ENCODE measurements around the gene PCDHGA3. TPM values are rescaled to one million over a fixed set of nuclear protein-coding genes. Genes with fewer than 3 reads are reported as not detected.
A peak's percentile ranks its signal among the peaks of the same experiment; 100 is the strongest.
"Not testable (repeated sequence)": the region's sequence is repeated elsewhere in the genome, so short reads cannot be mapped to it uniquely, and the experiment has no call there.

The PCDHGA3 gene
- total RNA-seq, 1 experiment from 2014 or later = not detected

DNA sequence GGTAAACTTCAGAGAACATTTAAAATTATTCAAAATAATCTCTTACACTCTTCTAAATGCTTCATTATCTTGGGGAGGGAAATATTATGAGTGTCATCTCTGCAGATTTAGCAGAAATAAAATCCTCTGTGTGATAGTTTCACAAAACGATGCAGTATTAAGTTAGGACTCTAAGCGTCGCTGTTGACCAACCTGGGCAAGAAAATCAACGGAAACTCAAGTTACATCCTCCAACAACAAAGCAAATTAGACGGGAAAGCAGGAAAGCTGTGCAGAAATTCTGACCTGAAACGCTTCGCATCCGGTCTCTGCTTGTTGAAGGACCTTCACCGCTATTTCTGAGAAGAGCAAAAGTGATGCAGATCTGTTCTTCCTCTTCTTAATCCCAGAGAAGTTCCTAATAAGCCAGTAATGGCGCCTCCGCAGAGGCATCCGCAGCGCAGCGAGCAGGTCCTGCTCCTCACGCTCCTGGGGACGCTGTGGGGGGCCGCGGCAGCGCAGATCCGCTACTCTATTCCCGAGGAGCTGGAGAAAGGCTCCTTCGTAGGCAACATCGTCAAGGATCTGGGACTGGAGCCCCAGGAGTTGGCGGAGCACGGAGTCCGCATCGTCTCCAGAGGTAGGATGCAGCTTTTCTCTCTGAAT lies 30.2 kb downstream of the PCDHGA3 start, which contains the start of gene PCDHGA6:
Gene PCDHGA6 (plus strand): TSS at position 219 of the 645 bp plus-strand sequence. CDS start 193 bp downstream, at position 412.
- DNase-seq (ENCODE audit: low spot score) = peak; percentile 45
- in situ Hi-C loops (cut with HindIII; ENCODE audit: low sequenced_read_pairs) = no loop called here

DNA sequence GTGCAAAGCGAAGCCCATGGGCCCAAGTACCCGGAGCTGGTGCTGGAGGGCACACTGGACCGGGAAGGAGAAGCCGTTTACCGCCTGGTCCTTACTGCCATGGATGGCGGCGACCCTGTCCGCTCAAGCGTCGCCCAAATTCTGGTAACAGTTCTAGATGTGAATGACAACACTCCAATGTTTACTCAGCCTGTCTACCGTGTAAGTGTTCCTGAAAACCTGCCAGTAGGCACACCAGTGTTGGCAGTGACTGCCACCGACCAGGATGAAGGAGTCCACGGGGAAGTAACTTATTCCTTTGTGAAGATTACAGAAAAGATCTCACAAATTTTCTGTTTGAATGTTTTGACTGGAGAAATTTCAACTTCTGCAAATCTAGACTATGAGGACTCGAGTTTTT lies 31.0 kb downstream of the PCDHGA3 start:
- no peak for DNase-seq (ENCODE audit: low spot score)
- in situ Hi-C loops (cut with HindIII; ENCODE audit: low sequenced_read_pairs) = no loop called here

DNA sequence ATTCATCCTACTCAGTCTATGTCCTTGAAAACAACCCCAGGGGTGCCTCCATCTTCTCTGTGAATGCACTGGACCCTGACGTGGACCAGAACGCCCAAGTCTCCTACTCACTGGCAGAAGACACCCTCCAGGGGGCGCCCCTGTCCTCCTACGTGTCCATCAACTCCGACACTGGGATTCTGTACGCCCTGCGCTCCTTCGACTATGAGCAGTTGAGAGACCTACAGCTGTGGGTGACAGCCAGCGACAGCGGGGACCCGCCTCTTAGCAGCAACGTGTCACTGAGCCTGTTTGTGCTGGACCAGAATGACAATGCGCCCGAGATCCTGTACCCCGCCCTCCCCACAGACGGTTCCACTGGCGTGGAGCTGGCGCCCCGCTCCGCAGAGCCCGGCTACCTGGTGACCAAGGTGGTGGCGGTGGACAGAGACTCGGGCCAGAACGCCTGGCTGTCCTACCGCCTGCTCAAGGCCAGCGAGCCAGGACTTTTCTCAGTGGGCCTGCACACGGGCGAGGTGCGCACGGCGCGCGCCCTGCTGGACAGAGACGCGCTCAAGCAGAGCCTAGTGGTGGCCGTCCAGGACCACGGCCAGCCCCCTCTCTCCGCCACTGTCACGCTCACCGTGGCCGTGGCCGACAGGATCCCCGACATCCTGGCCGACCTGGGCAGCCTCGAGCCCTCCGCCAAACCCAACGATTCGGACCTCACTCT lies 32.0 kb downstream of the PCDHGA3 start:
- in situ Hi-C loops (cut with HindIII; ENCODE audit: low sequenced_read_pairs); DNase-seq (ENCODE audit: low spot score): not testable (repeated sequence)

DNA sequence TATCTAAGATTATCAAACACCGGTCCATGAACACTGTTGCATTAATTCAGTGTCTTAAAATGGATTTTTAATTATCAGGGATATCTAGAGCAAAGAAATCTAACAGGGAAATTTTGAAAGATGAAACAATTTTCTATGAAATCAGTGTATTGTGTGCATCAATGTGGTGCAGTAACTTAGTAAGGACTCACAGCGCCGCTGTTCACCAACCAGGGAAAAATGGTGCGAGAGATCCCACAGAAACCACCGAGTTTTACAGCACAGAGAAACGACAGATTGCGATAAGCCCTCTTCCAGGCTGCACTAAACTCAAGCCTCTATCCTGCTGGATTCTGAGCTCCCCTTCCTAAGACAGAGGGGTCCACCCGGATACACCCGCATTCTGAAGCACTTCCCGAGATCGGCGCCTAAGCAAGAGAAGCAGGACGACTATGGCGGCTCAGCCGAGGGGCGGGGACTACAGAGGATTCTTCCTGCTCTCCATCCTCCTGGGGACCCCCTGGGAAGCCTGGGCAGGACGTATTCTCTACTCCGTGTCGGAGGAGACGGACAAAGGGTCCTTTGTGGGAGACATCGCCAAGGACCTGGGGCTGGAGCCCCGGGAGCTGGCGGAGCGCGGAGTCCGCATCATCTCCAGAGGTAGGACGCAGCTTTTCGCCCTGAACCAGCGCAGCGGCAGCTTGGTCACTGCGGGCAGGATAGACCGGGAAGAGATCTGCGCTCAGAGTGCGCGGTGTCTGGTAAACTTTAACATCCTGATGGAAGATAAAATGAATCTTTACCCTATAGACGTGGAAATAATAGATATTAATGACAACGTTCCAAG lies 39.1 kb downstream of the PCDHGA3 start, which contains the start of gene PCDHGA7:
Gene PCDHGA7 (plus strand): TSS at position 274 of the 826 bp plus-strand sequence. CDS start 158 bp downstream, at position 432.
- no peak for DNase-seq (ENCODE audit: low spot score)
- in situ Hi-C loops (cut with HindIII; ENCODE audit: low sequenced_read_pairs) = no loop called here

DNA sequence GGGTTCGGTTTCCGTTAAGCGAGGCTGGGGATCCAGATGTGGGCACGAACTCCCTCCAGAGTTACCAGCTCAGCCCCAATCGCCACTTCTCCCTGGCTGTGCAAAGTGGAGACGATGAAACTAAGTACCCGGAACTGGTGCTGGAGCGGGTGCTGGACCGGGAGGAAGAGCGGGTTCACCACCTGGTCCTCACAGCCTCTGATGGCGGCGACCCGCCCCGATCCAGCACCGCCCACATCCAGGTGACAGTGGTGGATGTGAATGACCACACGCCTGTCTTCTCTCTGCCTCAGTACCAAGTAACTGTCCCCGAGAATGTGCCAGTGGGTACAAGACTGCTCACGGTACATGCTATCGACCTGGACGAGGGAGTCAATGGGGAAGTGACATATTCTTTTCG lies 39.7 kb downstream of the PCDHGA3 start:
- in situ Hi-C loops (cut with HindIII; ENCODE audit: low sequenced_read_pairs) = no loop called here
- DNase-seq (ENCODE audit: low spot score) = no peak

DNA sequence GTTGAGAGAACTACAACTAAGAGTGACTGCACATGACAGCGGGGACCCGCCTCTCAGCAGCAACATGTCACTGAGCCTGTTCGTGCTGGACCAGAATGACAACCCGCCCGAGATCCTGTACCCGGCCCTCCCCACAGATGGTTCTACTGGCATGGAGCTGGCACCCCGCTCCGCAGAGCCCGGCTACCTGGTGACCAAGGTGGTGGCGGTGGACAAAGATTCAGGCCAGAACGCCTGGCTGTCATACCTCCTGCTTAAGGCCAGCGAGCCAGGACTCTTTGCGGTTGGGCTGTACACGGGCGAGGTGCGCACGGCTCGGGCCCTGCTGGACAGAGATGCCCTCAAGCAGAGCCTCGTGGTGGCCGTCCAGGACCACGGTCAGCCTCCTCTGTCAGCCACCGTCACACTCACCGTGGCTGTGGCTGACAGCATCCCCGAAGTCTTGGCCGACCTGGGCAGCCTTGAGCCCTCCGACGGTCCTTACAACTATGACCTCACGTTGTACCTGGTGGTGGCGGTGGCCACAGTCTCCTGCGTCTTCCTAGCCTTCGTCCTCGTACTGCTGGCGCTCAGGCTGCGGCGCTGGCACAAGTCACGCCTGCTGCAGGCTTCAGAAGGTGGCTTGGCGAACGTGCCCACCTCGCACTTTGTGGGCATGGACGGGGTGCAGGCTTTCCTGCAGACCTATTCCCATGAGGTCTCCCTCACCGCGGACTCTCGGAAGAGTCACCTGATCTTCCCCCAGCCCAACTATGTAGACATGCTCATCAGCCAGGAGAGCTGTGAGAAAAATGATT lies 41.0 kb downstream of the PCDHGA3 start:
- no peak for DNase-seq (ENCODE audit: low spot score)
- in situ Hi-C loops (cut with HindIII; ENCODE audit: low sequenced_read_pairs) = no loop called here

DNA sequence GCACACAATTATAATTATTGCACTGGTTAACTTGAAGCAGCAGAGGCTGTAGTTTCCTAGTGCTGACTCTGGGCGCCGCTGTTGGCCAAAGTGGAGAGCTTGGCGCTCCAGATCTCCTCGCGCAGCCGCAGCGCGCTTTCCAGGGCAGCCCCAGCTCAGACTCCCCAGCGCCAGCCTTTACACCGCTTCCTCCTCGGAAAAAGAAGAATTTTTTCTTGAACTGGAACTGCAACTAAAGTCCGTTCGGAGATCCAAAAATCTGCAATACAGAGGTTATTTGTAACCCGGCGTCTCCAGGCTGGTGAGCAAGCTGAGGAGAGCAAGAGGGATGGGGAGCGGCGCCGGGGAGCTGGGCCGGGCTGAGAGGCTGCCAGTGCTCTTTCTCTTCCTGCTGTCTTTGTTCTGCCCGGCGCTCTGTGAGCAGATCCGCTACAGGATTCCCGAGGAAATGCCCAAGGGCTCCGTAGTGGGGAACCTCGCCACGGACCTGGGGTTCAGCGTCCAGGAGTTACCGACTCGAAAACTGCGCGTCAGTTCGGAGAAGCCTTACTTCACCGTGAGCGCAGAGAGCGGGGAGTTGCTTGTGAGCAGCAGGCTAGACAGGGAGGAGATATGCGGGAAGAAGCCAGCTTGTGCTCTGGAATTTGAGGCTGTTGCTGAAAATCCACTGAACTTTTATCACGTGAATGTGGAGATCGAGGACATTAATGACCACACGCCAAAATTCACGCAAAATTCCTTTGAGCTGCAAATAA lies 44.1 kb downstream of the PCDHGA3 start, which contains the start of gene PCDHGB4:
Gene PCDHGB4 (plus strand): TSS at position 142 of the 755 bp plus-strand sequence. CDS start 187 bp downstream, at position 329.
- DNase-seq (ENCODE audit: low spot score); in situ Hi-C loops (cut with HindIII; ENCODE audit: low sequenced_read_pairs): not testable (repeated sequence)

DNA sequence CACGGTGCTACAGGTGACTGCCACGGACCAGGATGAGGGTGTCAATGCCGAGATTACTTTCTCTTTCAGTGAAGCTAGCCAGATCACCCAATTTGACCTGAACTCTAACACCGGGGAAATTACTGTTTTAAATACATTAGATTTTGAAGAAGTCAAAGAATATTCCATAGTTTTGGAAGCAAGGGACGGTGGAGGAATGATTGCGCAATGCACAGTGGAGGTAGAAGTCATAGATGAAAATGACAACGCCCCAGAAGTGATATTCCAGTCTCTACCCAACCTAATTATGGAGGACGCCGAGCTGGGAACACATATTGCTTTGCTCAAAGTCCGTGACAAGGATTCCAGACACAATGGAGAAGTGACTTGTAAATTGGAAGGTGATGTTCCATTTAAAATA lies 45.0 kb downstream of the PCDHGA3 start:
- in situ Hi-C loops (cut with HindIII; ENCODE audit: low sequenced_read_pairs) = no loop called here
- DNase-seq (ENCODE audit: low spot score) = no peak

DNA sequence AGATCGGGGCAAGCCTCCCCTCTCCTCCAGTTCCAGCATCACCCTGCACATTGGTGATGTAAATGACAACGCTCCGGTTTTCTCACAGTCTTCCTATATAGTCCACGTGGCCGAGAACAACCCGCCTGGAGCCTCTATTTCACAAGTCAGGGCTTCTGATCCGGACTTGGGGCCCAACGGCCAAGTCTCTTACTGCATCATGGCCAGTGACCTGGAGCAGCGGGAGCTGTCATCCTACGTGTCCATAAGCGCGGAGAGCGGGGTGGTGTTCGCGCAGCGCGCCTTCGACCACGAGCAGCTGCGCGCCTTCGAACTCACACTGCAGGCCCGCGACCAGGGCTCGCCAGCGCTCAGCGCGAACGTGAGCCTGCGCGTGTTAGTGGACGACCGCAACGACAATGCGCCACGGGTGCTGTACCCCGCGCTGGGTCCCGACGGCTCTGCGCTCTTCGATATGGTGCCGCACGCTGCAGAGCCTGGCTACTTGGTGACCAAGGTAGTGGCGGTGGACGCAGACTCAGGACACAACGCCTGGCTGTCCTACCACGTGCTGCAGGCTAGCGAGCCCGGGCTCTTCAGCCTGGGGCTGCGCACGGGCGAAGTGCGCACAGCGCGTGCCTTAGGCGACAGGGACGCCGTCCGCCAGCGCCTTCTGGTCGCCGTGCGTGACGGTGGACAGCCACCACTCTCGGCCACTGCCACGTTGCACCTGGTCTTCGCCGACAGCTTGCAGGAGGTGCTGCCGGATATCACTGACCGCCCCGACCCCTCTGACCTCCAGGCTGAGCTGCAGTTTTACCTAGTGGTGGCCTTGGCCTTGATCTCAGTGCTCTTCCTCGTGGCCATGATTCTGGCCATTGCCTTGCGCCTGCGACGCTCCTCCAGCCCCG lies 45.8 kb downstream of the PCDHGA3 start:
- in situ Hi-C loops (cut with HindIII; ENCODE audit: low sequenced_read_pairs) = no loop called here
- DNase-seq (ENCODE audit: low spot score) = no peak

DNA sequence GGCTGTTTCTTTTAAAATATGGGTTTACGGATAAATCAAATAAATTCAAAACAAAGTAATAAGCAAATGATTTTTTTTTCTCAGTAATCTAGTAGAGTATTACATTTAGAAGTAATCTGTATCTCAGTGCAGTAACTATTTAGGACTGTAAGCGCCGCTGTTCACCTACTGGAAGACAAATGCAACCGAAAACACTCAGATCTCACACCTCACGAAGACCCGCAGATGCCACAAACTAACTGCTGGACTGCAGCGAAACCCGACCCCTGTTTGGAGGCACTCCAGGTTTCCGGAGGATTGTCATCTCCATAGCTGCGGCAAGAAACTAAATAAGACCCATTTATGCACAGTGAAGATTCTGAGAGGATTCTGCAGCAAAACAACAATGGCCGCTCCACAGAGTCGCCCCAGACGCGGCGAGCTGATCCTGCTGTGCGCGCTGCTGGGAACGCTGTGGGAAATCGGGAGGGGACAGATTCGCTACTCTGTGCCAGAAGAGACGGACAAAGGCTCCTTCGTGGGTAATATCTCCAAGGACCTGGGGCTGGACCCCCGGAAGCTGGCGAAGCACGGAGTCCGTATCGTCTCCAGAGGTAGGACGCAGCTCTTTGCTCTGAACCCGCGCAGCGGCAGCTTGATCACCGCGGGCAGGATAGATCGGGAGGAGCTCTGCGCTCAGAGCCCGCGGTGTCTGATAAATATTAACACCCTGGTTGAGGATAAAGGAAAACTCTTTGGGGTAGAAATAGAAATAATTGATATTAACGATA lies 49.0 kb downstream of the PCDHGA3 start, which contains the start of gene PCDHGA8:
Gene PCDHGA8 (plus strand): TSS at position 205 of the 770 bp plus-strand sequence. CDS start 181 bp downstream, at position 386.
- in situ Hi-C loops (cut with HindIII; ENCODE audit: low sequenced_read_pairs) = no loop called here
- no peak for DNase-seq (ENCODE audit: low spot score)

DNA sequence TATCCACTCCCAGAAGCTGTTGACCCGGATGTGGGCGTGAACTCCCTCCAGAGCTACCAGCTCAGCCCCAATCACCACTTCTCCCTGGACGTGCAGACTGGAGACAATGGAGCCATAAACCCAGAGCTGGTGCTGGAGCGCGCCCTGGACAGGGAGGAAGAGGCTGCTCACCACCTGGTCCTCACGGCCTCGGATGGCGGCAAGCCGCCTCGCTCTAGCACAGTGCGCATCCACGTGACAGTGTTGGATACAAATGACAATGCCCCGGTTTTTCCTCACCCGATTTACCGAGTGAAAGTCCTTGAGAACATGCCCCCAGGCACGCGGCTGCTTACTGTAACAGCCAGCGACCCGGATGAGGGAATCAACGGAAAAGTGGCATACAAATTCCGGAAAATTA lies 49.6 kb downstream of the PCDHGA3 start:
- in situ Hi-C loops (cut with HindIII; ENCODE audit: low sequenced_read_pairs) = no loop called here
- DNase-seq (ENCODE audit: low spot score) = no peak

DNA sequence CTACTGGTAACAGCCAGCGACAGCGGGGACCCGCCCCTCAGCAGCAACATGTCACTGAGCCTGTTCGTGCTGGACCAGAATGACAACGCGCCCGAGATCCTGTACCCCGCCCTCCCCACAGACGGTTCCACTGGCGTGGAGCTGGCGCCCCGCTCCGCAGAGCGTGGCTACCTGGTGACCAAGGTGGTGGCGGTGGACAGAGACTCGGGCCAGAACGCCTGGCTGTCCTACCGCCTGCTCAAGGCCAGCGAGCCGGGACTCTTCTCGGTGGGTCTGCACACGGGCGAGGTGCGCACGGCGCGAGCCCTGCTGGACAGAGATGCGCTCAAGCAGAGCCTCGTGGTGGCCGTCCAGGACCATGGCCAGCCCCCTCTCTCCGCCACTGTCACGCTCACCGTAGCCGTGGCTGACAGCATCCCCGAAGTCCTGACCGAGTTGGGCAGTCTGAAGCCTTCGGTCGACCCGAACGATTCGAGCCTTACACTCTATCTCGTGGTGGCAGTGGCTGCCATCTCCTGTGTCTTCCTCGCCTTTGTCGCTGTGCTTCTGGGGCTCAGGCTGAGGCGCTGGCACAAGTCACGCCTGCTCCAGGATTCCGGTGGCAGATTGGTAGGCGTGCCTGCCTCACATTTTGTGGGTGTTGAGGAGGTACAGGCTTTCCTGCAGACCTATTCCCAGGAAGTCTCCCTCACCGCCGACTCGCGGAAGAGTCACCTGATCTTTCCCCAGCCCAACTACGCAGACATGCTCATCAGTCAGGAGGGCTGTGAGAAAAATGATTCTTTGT lies 51.0 kb downstream of the PCDHGA3 start:
- in situ Hi-C loops (cut with HindIII; ENCODE audit: low sequenced_read_pairs) = not testable (repeated sequence)

More for the DNA sequence above, 51.0 kb downstream of the PCDHGA3 start:
- not testable (repeated sequence) for DNase-seq (ENCODE audit: low spot score)

All from G401 (cell line).